Retina (tissue), 1 donor: ENCODE data around the gene DIPK2B.

ENCODE experiments used
- DNase-seq: peaks from one replicate; pipeline ENCODE4 v3.0.0-alpha.2; 2016

The DIPK2B gene

DNA sequence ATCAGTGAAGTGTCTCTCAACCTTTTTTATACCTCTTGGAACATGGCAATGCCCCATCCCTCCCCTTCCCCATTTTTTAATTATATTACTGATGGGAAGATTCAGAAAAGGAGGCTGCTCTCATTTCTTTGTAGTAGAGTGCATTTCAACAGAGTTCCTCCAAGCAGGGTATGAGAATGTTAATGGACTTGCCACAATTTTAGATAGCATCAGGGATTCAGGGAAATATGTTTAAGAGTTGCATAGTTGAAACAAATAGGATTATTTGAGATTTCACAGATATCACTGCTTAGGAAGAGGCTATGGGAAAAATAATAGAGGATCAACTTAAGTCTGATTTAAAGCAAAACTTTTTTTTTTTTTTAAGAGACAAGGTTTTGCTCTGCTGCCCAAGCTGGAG lies 46.2 kb downstream of the DIPK2B start:
- DNase-seq: no peak

GRCh38 chrX:45154033-45154360 lies 46.7 kb downstream of the DIPK2B start:
- no peak for DNase-seq
